Heart left ventricle (tissue), 13 donors: ENCODE results near the gene SLC19A1.

Experiments used
- POLR2A ChIP-seq, 2 donors: fragments of 450-650 bp; IDR thresholded peaks; one replicate each; pipeline ENCODE4 v1.6.1; 2017; ENCODE audit warnings: antibody characterized with exemption in 2 of 2, mild to moderate bottlenecking in 2 of 2, moderate library complexity in 2 of 2
- TF ChIP-seq, protein P1 (sequence below), 12 donors: fragments of 200-600 bp; sonication (generic) in 4 of 12; IDR thresholded peaks; one replicate each; pipeline versions ENCODE4 v1.5.0 to v1.8.0; 2018 to 2022; ENCODE audit warnings: antibody characterized with exemption in 12 of 12, mild to moderate bottlenecking in 5 of 12
- donor health status: ischemic (EF 13 %, LVEDD 7.1; RV severe dilation, severe dysfunction).
- donor health status: DM: no; HTN: yes; CAD: no.
- donor health status: DM: no; HTN: no; CAD: no.
- donor health status: ischemic (EF 25% LVEDD 6.9; RV normal size, moderate dysfunction).
- donor health status: ischemic (EF 25% LVEDD 5.7; RV mildly dilated, moderate dysfunction).
- donor health status: ischemic (EF 35%, LVEDD 5.7; RV mildly dilated, moderate dysfunction).
- donor health status: nonischemic (EF 11% LVEDD 7.7; RV severe dilation, severe dysfunction).
- donor health status: DM: yes; HTN: yes; CAD: no.
- donor health status: PGD.
- donor health status: ischemic (EF 29% LVEDD 5.4; RV normal size, mild dysfunction).
- donor health status: nonischemic (EF 23%, LVEDD 6.1; RV moderate dilation, normal function).

GRCh38 chr21:45494135-45494850, 47.9 kb downstream of the SLC19A1 start:
- no peak for TF ChIP-seq POLR2A (IDR thresholded peaks at IDR 0.05)
- TF ChIP-seq, protein P1, sequence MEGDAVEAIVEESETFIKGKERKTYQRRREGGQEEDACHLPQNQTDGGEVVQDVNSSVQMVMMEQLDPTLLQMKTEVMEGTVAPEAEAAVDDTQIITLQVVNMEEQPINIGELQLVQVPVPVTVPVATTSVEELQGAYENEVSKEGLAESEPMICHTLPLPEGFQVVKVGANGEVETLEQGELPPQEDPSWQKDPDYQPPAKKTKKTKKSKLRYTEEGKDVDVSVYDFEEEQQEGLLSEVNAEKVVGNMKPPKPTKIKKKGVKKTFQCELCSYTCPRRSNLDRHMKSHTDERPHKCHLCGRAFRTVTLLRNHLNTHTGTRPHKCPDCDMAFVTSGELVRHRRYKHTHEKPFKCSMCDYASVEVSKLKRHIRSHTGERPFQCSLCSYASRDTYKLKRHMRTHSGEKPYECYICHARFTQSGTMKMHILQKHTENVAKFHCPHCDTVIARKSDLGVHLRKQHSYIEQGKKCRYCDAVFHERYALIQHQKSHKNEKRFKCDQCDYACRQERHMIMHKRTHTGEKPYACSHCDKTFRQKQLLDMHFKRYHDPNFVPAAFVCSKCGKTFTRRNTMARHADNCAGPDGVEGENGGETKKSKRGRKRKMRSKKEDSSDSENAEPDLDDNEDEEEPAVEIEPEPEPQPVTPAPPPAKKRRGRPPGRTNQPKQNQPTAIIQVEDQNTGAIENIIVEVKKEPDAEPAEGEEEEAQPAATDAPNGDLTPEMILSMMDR (IDR thresholded peaks at IDR 0.05) = no peak
